MM.1S (cell line): ENCODE data around the gene CDH7.

Experiments
- EZH2 ChIP-seq: fragments of 300-600 bp; sonication (generic); optimal IDR thresholded peaks from 2 replicates; pipeline ENCODE3; 2017; ENCODE audit warnings: low read depth, mild to moderate bottlenecking, antibody characterized with exemption, low read length, mixed read lengths
- EZH2phosphoT487 ChIP-seq: fragments of 300-600 bp; sonication (generic); IDR thresholded peaks from 2 replicates; pipeline ENCODE4 v1.6.1; 2018; ENCODE audit warnings: antibody characterized with exemption, low read length
- TF ChIP-seq, protein P1 (sequence below): fragments of 300-600 bp; sonication (generic); IDR thresholded peaks from 2 replicates; pipeline ENCODE4 v1.5.1; 2016; ENCODE audit warnings: antibody characterized with exemption, low read length, mixed read lengths

DNA sequence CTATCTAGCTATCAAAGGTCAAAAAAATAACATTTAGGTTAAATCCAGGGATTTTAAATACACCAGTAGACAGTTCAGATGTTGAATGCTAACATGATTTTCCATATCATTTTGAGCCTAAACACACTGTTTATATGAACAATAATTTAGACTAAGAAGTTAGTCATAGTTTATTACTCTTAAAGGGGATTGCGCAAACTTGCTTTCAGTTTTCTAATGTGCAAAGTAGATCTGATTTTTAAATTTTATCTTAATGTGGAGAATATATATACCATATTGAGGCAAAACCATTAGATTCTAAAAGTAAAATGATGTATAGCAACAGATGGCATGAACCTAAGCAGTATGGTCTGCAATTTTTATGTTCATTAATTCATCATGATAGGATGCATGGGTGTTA is 76.6 kb downstream of the CDH7 start:
- TF ChIP-seq, protein P1, sequence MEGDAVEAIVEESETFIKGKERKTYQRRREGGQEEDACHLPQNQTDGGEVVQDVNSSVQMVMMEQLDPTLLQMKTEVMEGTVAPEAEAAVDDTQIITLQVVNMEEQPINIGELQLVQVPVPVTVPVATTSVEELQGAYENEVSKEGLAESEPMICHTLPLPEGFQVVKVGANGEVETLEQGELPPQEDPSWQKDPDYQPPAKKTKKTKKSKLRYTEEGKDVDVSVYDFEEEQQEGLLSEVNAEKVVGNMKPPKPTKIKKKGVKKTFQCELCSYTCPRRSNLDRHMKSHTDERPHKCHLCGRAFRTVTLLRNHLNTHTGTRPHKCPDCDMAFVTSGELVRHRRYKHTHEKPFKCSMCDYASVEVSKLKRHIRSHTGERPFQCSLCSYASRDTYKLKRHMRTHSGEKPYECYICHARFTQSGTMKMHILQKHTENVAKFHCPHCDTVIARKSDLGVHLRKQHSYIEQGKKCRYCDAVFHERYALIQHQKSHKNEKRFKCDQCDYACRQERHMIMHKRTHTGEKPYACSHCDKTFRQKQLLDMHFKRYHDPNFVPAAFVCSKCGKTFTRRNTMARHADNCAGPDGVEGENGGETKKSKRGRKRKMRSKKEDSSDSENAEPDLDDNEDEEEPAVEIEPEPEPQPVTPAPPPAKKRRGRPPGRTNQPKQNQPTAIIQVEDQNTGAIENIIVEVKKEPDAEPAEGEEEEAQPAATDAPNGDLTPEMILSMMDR, result no peak
- TF ChIP-seq EZH2phosphoT487 (no peak), EZH2 (no peak)
